K562 treated with DMSO at 1 percent for 24 hours (cell line): ENCODE data around the gene RBBP5. TPM values are rescaled to one million over a fixed set of nuclear protein-coding genes. Genes with fewer than 3 reads are reported as not detected.

Experiments used
- total RNA-seq: library from RNA; unstranded; fragments of 300-600 nt; gene quantifications from 2 replicates; pipeline ENCODE4 v1.2.3, GENCODE V29; 2022; ENCODE audit warnings: low read depth; ENCODE audit not compliant: insufficient read depth

RBBP5 gene, protein sequence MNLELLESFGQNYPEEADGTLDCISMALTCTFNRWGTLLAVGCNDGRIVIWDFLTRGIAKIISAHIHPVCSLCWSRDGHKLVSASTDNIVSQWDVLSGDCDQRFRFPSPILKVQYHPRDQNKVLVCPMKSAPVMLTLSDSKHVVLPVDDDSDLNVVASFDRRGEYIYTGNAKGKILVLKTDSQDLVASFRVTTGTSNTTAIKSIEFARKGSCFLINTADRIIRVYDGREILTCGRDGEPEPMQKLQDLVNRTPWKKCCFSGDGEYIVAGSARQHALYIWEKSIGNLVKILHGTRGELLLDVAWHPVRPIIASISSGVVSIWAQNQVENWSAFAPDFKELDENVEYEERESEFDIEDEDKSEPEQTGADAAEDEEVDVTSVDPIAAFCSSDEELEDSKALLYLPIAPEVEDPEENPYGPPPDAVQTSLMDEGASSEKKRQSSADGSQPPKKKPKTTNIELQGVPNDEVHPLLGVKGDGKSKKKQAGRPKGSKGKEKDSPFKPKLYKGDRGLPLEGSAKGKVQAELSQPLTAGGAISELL
- total RNA-seq: 19.8 and 21.7 TPM in 2 replicates

DNA sequence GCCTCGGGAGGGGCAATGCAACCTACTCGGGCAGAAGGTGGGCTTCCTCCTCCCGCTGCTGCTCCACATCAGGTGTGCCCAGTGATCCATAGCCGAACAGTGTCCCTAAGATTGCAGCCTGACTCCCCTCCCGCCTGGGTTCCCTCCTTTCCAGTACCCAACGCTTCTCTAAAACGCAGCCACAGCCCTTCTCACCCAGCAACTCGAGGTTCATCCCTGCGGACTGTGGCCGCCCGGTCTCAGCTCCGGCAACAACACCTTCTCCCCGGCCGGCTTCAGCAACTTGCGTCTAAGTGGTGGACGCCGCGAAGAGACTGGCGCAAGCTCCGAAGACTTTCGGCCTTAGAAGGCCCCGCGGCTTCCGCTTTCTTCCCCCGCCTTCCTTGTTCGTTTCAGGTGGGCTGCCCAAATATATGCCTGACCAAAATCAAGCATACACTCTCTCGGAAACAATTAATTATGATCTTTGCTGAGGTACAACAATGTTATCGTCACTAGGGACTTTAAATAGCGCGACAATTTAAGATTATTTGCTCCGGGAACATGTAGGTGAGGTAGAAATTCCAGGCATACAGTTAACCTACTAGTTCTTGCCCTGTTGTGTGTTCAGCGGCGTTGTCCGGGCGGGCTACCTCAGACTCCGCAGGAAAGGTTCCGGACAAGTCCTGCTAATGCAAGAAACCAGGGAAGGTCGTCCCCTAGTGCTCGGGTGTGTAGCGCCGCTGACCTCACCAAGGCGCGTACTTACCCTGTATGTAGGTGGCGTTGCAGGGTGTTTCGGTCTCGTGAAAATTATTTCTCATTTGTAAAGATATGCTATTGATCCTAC lies at the start of gene RBBP5:
TSS of gene RBBP5 (minus strand) at position 319 of the 829 bp plus-strand sequence. CDS start at position 214, 105 bp downstream.

DNA sequence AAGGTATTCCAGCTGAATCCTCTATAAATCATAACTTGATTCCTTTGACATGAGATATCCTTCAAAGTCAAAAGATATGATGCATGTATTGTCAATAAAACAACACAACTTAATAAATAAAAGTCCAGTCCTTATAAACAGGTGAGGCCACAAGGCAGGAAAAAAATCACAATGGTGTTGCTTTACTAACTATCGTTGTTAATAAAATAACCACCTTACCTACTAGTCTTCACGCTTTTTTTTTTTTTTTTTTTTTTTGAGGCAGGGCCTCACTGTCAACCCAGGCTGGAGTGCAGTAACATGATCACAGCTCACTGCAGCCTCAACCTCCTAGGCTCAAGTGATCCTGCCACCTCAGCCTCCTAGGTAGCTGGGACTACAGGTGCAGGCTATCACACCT lies 37.4 kb downstream of the RBBP5 start, which contains the start of gene TMEM81:
TSS of gene TMEM81 (minus strand) at position 101 of the 400 bp plus-strand sequence. CDS start 140 bp downstream, outside the sequence.

DNA sequence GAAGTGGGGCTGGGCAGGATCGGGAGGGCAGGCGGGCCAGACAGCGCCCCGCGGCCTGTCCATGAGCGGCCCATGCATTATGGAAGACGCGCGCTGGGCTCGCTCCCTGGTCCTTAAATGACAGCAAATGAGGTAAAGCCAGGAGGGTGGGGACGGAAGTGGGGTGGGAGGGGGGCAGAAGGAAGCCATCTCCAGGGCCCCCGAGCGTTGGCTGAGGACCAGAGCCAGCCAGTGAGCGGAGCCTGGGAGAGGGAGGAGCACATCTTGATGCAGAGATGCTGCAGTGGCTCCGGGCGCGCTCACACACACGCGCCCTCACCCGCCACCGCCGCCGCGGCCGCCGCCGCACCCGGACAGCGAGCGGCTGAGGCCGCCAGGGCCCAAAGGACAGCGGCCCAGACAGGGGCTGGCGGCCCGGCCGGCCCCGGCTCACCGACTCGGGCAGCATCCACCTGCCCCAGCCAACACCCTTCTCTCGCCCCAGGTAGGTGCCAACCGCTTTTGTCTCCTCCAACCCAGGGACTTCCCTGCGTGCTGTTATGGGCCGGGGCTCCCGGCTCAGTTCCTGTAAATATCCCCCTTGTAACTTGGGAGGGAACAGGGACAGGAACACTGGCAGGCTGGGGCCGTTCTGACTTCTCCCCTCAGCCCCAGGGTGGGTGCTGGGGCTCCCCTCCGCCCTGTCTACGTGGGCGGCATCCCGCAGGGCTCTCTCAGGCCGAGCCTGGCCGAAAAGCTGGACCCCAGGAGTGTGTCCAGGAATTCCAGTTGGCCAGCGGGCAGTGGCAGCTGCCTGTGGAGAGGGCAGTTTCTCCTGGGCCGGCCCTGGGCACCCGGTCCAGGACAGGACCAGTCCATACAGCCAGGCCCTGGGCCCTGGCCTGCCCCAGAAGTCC lies 78.6 kb downstream of the RBBP5 start, which contains the start of gene CNTN2:
TSS of gene CNTN2 (plus strand) at position 302 of the 896 bp plus-strand sequence. CDS start 9,974 bp downstream, outside the sequence.

Other genes with a start within 250 kb of the RBBP5 start
- gene CNTN2, start 78.8 kb downstream of the RBBP5 start, total RNA-seq: not detected in 2 replicates
- 8.6 and 8.7 TPM in 2 replicates for gene TMEM81, start 37.5 kb downstream of the RBBP5 start, total RNA-seq
- 6.4 and 8.0 TPM in 2 replicates for gene DSTYK, start 89.7 kb upstream of the RBBP5 start, total RNA-seq
- gene TMCC2, start 106.0 kb upstream of the RBBP5 start, total RNA-seq: 14.5 and 14.8 TPM in 2 replicates
- 0.89 and 1.1 TPM in 2 replicates for gene NUAK2, start 199.8 kb upstream of the RBBP5 start, total RNA-seq
- 0.56 TPM in 1 of 2 replicates, not detected in the other for gene KLHDC8A, start 234.9 kb upstream of the RBBP5 start, total RNA-seq